ENCODE results near the gene EML4.
"Not testable (repeated sequence)": the region's sequence is repeated elsewhere in the genome, so short reads cannot be mapped to it uniquely, and the experiment has no call there.

The EML4 gene

GRCh38 chr2:42369532-42370229, 200.5 kb downstream of the EML4 start:
- DNase-seq (ENCODE audit: low spot score): no peak
- no peak for TF ChIP-seq CTCF (IDR thresholded peaks at IDR 0.05; ENCODE audit: borderline replicate concordance, control extremely low read depth, extremely low read depth, insufficient read depth, missing control alignments)
- in situ Hi-C loops (cut with MboI; ENCODE audit: low sequenced_read_pairs, unreplicated experiment): loop anchor here (25.0 kb wide), 1 partner anchor 507 kb away; no protein-coding TSS in a partner anchor

GRCh38 chr2:42371611-42372473, 202.7 kb downstream of the EML4 start:
- TF ChIP-seq CTCF (IDR thresholded peaks at IDR 0.05; ENCODE audit: borderline replicate concordance, control extremely low read depth, extremely low read depth, insufficient read depth, missing control alignments): no peak
- DNase-seq (ENCODE audit: low spot score): no peak
- in situ Hi-C loops (cut with MboI; ENCODE audit: low sequenced_read_pairs, unreplicated experiment): loop anchor here (25.0 kb wide), 1 partner anchor 510 kb away; no protein-coding TSS in a partner anchor

- no peak for TF ChIP-seq CTCF (IDR thresholded peaks at IDR 0.05; ENCODE audit: borderline replicate concordance, control extremely low read depth, extremely low read depth, insufficient read depth, missing control alignments)
- in situ Hi-C loops (cut with MboI; ENCODE audit: low sequenced_read_pairs, unreplicated experiment): loop anchor here (25.0 kb wide), 1 partner anchor 510 kb away; no protein-coding TSS in a partner anchor
- no peak for DNase-seq (ENCODE audit: low spot score)
These were observed 203.5 kb downstream of the EML4 start for GRCh38 chr2:42372474-42373200.

GRCh38 chr2:42376758-42377157, 207.6 kb downstream of the EML4 start:
- in situ Hi-C loops (cut with MboI; ENCODE audit: low sequenced_read_pairs, unreplicated experiment): no loop called here
- no peak for TF ChIP-seq CTCF (IDR thresholded peaks at IDR 0.05; ENCODE audit: borderline replicate concordance, control extremely low read depth, extremely low read depth, insufficient read depth, missing control alignments)
- DNase-seq (ENCODE audit: low spot score): no peak

DNA sequence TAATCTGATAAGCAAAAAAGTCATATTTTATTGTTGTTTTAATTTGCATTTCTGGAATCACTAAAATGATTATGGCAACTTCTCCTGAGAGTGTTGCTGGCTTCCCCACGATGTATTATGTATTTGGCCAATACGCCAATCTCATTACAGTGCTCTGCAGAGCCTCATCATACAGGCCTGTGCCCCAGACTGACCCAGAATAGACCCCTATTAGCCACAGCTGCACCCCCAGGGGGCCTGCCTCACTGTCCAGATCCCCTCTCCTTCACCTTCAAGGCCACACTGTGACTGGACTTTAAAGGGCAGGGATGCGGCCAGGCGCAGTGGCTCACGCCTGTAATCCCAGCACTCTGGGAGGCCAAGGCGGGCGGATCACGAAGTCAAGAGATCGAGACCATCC, 209.3 kb downstream of the EML4 start:
- no peak for TF ChIP-seq CTCF (IDR thresholded peaks at IDR 0.05; ENCODE audit: borderline replicate concordance, control extremely low read depth, extremely low read depth, insufficient read depth, missing control alignments)
- in situ Hi-C loops (cut with MboI; ENCODE audit: low sequenced_read_pairs, unreplicated experiment): no loop called here
- DNase-seq (ENCODE audit: low spot score): no peak

DNA sequence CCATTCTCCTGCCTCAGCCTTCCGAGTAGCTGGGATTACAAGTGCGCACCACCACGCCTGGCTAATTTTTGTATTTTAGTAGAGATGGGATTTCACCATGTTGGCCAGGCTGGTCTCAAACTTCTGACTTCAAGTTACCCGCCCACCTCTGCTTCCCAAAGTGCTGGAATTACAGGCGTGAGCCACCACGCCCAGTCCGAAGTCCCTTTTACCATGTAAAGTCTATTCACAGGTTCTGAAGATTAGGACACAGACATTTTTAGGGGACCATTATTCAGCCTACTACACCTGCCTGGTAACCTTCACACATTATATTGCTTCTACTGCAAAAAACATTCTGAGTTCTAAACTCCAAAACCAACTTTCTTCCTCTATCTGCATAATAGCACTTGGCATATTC, 210.9 kb downstream of the EML4 start:
- DNase-seq (ENCODE audit: low spot score); in situ Hi-C loops (cut with MboI; ENCODE audit: low sequenced_read_pairs, unreplicated experiment): not testable (repeated sequence)

All from GM13976 (cell line).